GM12872 (cell line): ENCODE data around the gene CEP128.

Source experiments
- CTCF ChIP-seq: IDR thresholded peaks from 3 replicates; pipeline ENCODE4 v1.5.1; 2011; ENCODE audit warnings: low read depth, mild to moderate bottlenecking, low read length, moderate library complexity; ENCODE audit not compliant: insufficient read depth

The CEP128 gene

GRCh38 chr14:80522411-80522810, 419.1 kb downstream of the CEP128 start:
- no peak for TF ChIP-seq CTCF

DNA sequence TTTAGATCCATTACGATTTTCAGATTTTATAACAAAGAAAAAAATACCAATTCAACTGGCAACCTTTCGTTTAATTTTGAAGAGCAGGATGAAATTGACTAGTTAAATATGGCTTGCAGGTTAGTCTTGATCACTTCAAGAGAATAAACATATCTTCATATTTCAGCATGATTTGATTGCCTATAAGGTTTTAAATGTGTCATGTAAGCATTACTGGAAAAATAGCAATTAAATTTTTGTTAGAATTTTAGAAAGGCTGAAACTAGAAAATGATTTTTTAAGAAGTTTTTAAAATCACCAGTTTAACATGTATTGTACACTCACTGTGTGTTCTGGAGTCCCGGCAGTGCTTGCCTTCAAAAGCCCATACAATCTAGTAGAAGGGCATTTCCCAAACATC, 420.1 kb downstream of the CEP128 start:
- no peak for TF ChIP-seq CTCF

GRCh38 chr14:80519002-80519401, 422.5 kb downstream of the CEP128 start:
- TF ChIP-seq CTCF: no peak

- no peak for TF ChIP-seq CTCF
These were observed 423.4 kb downstream of the CEP128 start for GRCh38 chr14:80518173-80518572.

GRCh38 chr14:80507292-80507869, 434.2 kb downstream of the CEP128 start:
- no peak for TF ChIP-seq CTCF

DNA sequence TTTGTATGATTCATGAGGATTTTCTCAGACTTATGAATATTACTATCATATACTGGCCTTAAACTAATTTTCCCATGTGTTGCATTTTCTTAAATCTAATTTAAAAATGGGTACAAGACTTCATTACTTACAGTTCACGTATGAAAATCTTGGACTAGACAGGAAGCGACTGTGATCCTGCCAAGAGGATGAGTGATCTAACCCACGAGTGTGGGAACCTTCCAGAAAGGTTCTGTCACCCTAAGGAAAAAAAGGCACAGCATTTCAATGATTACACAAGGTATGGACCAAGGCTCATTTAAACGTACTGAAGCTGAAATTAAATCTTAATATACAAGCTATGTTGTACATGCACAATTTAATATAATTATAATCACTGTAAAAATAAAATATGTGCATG, 436.8 kb downstream of the CEP128 start:
- no peak for TF ChIP-seq CTCF

- TF ChIP-seq CTCF: no peak
These were observed 443.0 kb downstream of the CEP128 start for GRCh38 chr14:80498533-80498932.

- TF ChIP-seq CTCF: no peak
These were observed 445.4 kb downstream of the CEP128 start for GRCh38 chr14:80496090-80496489.
